GM21381 (cell line): ENCODE data around the gene THAP8.
A peak's percentile ranks its signal among the peaks of the same experiment; 100 is the strongest.

Source experiments
- ATAC-seq: cut with Tn5 transposase; IDR thresholded peaks from one replicate; pipeline ENCODE4 v1.9.1; 2021; ENCODE audit warnings: mild to moderate bottlenecking, moderate library complexity; ENCODE audit not compliant: unreplicated experiment

THAP8 gene

GRCh38 chr19:36054119-36054732 lies at the start of gene THAP8:
Gene THAP8, minus strand, starts transcription at chr19:36054285. Its CDS starts 68 bp downstream, at chr19:36054217.
- ATAC-seq, result peak; percentile 77

- no peak for ATAC-seq
Observed at GRCh38 chr19:36103040-36103626, 49.0 kb upstream of the THAP8 start.

GRCh38 chr19:36101550-36102327 lies 47.7 kb upstream of the THAP8 start:
- no peak for ATAC-seq

- ATAC-seq, result no peak
Observed at GRCh38 chr19:36100476-36100875, 46.4 kb upstream of the THAP8 start.

GRCh38 chr19:36099166-36099785 lies 45.2 kb upstream of the THAP8 start:
- ATAC-seq, result no peak

- no peak for ATAC-seq
Observed at GRCh38 chr19:36097036-36097435, 43.0 kb upstream of the THAP8 start.

GRCh38 chr19:36093687-36094086 lies 39.6 kb upstream of the THAP8 start:
- no peak for ATAC-seq

GRCh38 chr19:36093146-36093662 lies 39.1 kb upstream of the THAP8 start:
- ATAC-seq, result no peak

GRCh38 chr19:36092566-36092965 lies 38.5 kb upstream of the THAP8 start:
- no peak for ATAC-seq

- no peak for ATAC-seq
Observed at GRCh38 chr19:36090910-36091695, 37.0 kb upstream of the THAP8 start.

GRCh38 chr19:36089847-36090246 lies 35.8 kb upstream of the THAP8 start:
- ATAC-seq, result no peak

- ATAC-seq, result no peak
Observed at GRCh38 chr19:36086326-36086725, 32.2 kb upstream of the THAP8 start.

- no peak for ATAC-seq
Observed at GRCh38 chr19:36084231-36085009, 30.3 kb upstream of the THAP8 start.

GRCh38 chr19:36082916-36083315 lies 28.8 kb upstream of the THAP8 start:
- no peak for ATAC-seq

GRCh38 chr19:36081894-36082293 lies 27.8 kb upstream of the THAP8 start:
- no peak for ATAC-seq

GRCh38 chr19:36081385-36081784 lies 27.3 kb upstream of the THAP8 start:
- no peak for ATAC-seq

GRCh38 chr19:36079389-36079945 lies 25.4 kb upstream of the THAP8 start:
- no peak for ATAC-seq

- ATAC-seq, result no peak
Observed at GRCh38 chr19:36073121-36073876, 19.2 kb upstream of the THAP8 start.

- ATAC-seq, result no peak
Observed at GRCh38 chr19:36072081-36072480, 18.0 kb upstream of the THAP8 start.
